OCI-LY1 (cell line): ENCODE measurements around the gene GATAD2A.

Experiments used
- EZH2 ChIP-seq: fragments of 200-600 bp; sonication (generic), shearing (Covaris generic); IDR thresholded peaks from 2 replicates; pipeline ENCODE4 v1.8.0; 2017; ENCODE audit warnings: borderline replicate concordance, mixed run types, mild to moderate bottlenecking, antibody characterized with exemption, low read length, moderate library complexity, mixed read lengths
- TF ChIP-seq, protein P1 (sequence below): fragments of 200-600 bp; sonication (generic), shearing (Covaris generic); IDR thresholded peaks from 2 replicates; pipeline ENCODE4 v1.5.1; 2017; ENCODE audit warnings: mild to moderate bottlenecking, antibody characterized with exemption, low read length, moderate library complexity, mixed read lengths

- TF ChIP-seq, protein P1, sequence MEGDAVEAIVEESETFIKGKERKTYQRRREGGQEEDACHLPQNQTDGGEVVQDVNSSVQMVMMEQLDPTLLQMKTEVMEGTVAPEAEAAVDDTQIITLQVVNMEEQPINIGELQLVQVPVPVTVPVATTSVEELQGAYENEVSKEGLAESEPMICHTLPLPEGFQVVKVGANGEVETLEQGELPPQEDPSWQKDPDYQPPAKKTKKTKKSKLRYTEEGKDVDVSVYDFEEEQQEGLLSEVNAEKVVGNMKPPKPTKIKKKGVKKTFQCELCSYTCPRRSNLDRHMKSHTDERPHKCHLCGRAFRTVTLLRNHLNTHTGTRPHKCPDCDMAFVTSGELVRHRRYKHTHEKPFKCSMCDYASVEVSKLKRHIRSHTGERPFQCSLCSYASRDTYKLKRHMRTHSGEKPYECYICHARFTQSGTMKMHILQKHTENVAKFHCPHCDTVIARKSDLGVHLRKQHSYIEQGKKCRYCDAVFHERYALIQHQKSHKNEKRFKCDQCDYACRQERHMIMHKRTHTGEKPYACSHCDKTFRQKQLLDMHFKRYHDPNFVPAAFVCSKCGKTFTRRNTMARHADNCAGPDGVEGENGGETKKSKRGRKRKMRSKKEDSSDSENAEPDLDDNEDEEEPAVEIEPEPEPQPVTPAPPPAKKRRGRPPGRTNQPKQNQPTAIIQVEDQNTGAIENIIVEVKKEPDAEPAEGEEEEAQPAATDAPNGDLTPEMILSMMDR = no peak
- no peak for TF ChIP-seq EZH2
Observed at GRCh38 chr19:19547674-19548336, 142.3 kb downstream of the GATAD2A start.
